ENCODE results near the gene CFAP58.

Gene CFAP58

GRCh38 chr10:104353325-104354048 lies at the start of gene CFAP58:
CFAP58 (plus strand) TSS chr10:104353833; CDS start chr10:104353898, 65 bp downstream.
- H3K27me3 ChIP-seq, result no peaks in the 10 kb centered on the region
- peak within 1 kb of the TSS; percentile 98 for H3K27ac ChIP-seq
- peaks cover 68 to 71% of the 10 kb centered on the region in 2 experiments for H3K4me1 ChIP-seq (ENCODE audit: control insufficient read depth in 1 of 2, insufficient read depth in 1 of 2, low read depth in 1 of 2, low read length in 1 of 2)
- no peaks in the 10 kb centered on the region for H3K9me3 ChIP-seq
- TF ChIP-seq CTCF (IDR thresholded peaks at IDR 0.05), result peak; percentile 86
- no peaks in the 10 kb centered on the region for H3K36me3 ChIP-seq
- H3K4me3 ChIP-seq (ENCODE audit: low read depth in 1 of 2, low read length in 1 of 2), result peak within 1 kb of the TSS; percentile 60 to 61

- peaks cover 31% of the 10 kb centered on the region for H3K36me3 ChIP-seq
- no peaks in the 10 kb centered on the region for H3K9me3 ChIP-seq
- TF ChIP-seq CTCF (IDR thresholded peaks at IDR 0.05), result no peak
- no peaks in the 10 kb centered on the region for H3K27me3 ChIP-seq
- no peak overlapping the region for H3K4me3 ChIP-seq (ENCODE audit: low read depth in 1 of 2, low read length in 1 of 2)
- H3K27ac ChIP-seq, result peak overlapping the region; percentile 72
- peaks cover 43 to 66% of the 10 kb centered on the region in 2 experiments for H3K4me1 ChIP-seq (ENCODE audit: control insufficient read depth in 1 of 2, insufficient read depth in 1 of 2, low read depth in 1 of 2, low read length in 1 of 2)
Measured at GRCh38 chr10:104304356-104304745, 49.3 kb upstream of the CFAP58 start.

GRCh38 chr10:104304927-104305326 lies 48.7 kb upstream of the CFAP58 start:
- H3K4me3 ChIP-seq (ENCODE audit: low read depth in 1 of 2, low read length in 1 of 2), result no peak overlapping the region
- no peaks in the 10 kb centered on the region for H3K27me3 ChIP-seq
- H3K36me3 ChIP-seq, result peaks cover 36% of the 10 kb centered on the region
- H3K9me3 ChIP-seq, result no peaks in the 10 kb centered on the region
- peak overlapping the region; percentile 72 for H3K27ac ChIP-seq
- peaks cover 43 to 68% of the 10 kb centered on the region in 2 experiments for H3K4me1 ChIP-seq (ENCODE audit: control insufficient read depth in 1 of 2, insufficient read depth in 1 of 2, low read depth in 1 of 2, low read length in 1 of 2)
- no peak for TF ChIP-seq CTCF (IDR thresholded peaks at IDR 0.05)

GRCh38 chr10:104306897-104307296 lies 46.7 kb upstream of the CFAP58 start:
- H3K27ac ChIP-seq, result peak overlapping the region; percentile 72
- no peak for TF ChIP-seq CTCF (IDR thresholded peaks at IDR 0.05)

GRCh38 chr10:104307576-104308438 lies 45.8 kb upstream of the CFAP58 start:
- Histone ChIP-seq H3K4me1 (ENCODE audit: control insufficient read depth in 1 of 2, insufficient read depth in 1 of 2, low read depth in 1 of 2, low read length in 1 of 2) (peaks cover 43 to 72% of the 10 kb centered on the region in 2 experiments), H3K27me3 (no peaks in the 10 kb centered on the region), H3K27ac (peak overlapping the region; percentile 72)

More at GRCh38 chr10:104306897-104307296, 46.7 kb upstream of the CFAP58 start:
- Histone ChIP-seq H3K27me3 (no peaks in the 10 kb centered on the region), H3K4me1 (ENCODE audit: control insufficient read depth in 1 of 2, insufficient read depth in 1 of 2, low read depth in 1 of 2, low read length in 1 of 2) (peaks cover 36 to 67% of the 10 kb centered on the region in 2 experiments), H3K4me3 (ENCODE audit: low read depth in 1 of 2, low read length in 1 of 2) (no peak overlapping the region), H3K36me3 (peaks cover 56% of the 10 kb centered on the region), H3K9me3 (no peaks in the 10 kb centered on the region)

More at GRCh38 chr10:104307576-104308438, 45.8 kb upstream of the CFAP58 start:
- H3K36me3 ChIP-seq, result peaks cover 65% of the 10 kb centered on the region
- H3K4me3 ChIP-seq (ENCODE audit: low read depth in 1 of 2, low read length in 1 of 2), result no peak overlapping the region
- TF ChIP-seq CTCF (IDR thresholded peaks at IDR 0.05), result no peak
- no peaks in the 10 kb centered on the region for H3K9me3 ChIP-seq
